HG03025 (cell line): Measurements from ENCODE around the gene SPATA32.

Experiments used
- ATAC-seq: cut with Tn5 transposase; IDR thresholded peaks from one replicate; pipeline ENCODE4 v1.9.1; 2021; ENCODE audit warnings: mild to moderate bottlenecking, moderate library complexity; ENCODE audit not compliant: unreplicated experiment, low FRiP score

Gene SPATA32

GRCh38 chr17:45296003-45296832 is 34.3 kb upstream of the SPATA32 start:
- no peak for ATAC-seq

DNA sequence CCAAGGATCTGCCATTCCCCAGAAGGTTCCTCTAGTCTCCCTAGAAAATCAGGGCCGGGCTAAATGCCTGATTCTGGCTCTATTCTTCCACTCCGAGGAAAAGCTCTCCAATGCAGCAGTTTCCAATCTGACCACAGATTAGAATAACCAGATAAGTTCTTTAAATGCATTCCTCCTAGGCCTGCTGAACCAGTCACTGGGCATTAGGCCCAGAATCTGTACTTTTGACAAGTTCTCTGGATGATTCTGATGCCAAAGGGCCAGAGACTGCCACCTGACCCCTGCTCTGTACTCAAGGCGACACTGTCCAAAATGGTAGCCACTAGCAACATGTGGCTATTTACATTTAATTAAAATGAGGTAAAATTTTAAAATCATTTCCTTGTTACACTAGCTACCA is 32.6 kb upstream of the SPATA32 start:
- ATAC-seq = no peak

DNA sequence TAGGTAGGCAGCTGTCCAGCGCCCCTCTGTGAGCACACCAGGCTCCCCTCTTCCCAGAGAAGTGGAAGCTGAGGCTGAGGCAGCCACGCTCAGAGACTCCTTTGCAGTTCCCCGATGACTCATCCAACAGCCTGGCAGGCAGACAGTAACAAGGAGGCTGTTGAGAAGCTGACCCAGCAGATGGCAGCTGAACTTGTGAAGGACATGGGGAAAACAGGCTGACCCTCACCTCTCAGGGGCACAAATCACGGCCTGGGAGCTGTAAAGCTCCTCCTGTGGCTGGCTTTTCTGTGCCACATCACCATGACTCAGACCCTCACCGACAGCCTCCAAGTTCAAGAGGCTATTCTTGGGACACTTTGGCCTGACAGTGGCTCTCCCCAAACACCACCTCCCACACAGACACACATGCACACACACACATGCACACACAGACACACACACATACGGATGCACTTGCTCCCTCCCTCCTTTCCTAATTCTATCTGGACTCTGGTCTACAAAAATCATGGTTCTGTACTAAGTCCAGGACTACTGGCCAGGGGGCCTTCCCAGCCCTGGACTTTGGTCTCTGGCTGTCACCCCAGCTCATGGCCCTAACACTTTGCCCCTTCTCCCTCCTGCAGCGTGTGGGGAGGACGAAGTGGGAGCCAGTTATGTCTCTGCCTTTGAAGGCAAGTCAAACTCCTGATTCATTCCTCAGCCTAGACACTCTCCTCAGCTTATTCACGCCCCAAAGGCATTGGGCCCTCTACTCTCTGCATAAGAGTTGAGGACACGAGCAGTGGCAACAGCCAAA is 31.7 kb upstream of the SPATA32 start:
- ATAC-seq = no peak

- ATAC-seq = no peak
Observed at GRCh38 chr17:45292696-45293412, 31.0 kb upstream of the SPATA32 start.

DNA sequence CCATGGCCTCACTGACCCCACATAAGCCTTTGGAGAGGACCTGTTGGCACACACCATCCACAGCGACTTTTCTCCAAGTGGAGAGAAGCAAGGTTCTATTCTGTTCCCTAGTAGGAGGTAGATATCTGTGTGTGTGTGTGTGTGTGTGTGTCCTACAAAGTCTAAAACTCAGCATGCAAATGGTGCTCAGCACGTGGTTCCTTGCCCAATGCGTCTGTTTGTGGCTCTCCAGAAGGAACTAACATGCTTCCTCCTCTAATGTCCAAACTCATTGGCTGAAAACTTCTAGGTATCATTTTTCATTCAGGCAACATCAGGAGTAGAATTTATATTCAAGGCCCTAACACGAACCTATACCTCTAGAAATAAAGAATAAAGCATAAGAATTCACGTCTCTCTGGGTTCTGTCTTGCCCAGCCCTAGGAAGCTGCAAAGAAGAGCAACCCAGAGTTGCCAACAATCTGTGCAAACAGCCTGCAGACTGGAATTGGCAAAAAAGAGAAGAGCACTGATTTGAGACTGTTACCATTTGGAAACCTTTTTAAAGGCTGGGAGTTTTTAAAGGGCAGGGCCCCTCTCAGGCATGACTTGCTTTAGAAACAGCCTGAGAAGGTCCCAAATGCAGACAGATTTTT is 29.4 kb upstream of the SPATA32 start:
- ATAC-seq = no peak

DNA sequence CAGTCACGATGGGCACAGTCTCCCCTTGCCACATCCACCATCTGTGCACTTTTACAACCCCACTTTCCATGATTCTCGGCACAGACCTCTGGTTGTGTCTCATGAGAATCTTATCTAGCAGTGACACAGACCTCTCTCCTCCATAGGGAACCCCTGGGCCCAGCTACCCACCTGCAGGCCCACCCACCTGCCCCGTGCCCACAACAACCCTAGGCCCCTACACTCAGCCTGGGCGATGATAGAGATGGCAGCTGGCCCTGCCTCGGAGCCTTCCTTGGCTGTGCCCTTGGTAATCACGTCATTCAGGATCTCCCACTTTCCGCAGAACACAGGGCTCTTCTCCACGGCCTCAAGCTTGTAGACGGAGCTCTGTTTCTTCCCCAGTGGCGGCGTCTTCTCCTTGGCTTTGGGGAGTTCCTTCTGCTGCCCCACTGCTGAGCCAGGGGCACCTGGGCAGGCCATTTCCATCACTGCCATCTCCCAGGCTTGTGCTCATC is 28.4 kb upstream of the SPATA32 start:
- no peak for ATAC-seq

DNA sequence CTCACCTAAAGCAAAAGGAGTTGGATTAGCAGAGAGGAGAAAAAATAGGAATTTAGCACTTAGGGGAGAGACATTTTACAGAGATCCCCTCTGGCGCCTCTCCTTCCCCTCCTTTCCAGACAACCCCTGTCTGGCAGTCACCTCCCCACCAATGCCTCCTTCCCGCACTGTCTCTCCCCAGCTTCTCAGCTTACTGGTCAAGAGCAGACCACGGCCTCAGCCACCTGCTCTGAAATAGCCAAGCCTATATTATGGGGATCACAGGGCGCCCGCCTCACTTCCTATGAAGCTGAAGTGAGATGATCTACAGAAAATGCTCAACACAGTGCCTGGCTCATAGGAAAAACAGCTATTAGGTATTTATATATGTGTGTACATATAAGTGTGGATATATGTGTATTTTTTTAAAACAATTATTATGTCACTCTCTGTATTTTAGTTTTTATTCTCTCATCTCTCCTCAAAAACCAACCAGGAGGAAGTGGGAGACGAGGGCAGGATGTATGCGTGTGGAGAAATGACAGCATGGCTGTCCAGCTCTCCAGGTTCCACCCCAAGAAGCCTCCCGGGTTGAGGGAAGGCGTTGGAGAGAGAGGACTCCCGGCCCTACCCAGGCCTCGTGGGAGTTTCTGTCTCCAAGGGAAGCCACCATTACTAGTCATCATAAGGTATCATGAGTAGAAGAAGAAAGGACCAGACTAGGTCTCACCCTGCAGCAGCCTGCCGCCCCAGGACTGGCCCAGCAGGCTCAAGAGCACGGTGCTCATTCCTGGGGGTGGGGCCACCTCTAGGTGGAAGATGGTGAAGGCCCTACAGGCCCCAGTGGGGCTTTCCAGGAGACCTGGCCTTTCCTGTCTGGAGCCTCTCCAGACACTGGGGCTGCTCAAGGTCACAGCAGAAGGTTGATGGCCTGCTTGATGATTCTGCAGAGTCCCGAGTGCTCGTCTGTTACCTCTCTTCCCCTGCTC is 27.7 kb upstream of the SPATA32 start:
- no peak for ATAC-seq

- no peak for ATAC-seq
Observed at GRCh38 chr17:45288825-45289224, 26.9 kb upstream of the SPATA32 start.

GRCh38 chr17:45287526-45288500 is 25.9 kb upstream of the SPATA32 start:
- ATAC-seq = no peak

DNA sequence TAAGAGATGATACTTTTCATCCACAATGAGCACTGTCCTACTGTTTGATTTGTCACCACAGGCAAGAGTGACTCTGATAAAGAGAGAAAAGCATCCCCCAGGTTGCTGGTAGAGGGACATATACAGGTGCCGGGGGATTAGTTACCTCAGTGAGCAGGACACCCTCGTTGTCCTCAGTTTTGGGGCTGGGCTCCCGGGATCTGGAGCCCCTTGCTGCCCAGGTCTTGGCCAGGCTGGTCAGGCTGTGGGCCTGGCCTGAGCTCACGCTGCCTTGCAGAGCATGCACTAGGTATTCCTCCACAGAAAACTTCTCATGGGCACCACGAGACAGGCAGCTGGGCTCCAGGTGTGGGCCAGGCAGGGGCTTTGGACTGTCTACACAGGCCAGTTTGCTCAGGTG is 24.4 kb upstream of the SPATA32 start:
- no peak for ATAC-seq

DNA sequence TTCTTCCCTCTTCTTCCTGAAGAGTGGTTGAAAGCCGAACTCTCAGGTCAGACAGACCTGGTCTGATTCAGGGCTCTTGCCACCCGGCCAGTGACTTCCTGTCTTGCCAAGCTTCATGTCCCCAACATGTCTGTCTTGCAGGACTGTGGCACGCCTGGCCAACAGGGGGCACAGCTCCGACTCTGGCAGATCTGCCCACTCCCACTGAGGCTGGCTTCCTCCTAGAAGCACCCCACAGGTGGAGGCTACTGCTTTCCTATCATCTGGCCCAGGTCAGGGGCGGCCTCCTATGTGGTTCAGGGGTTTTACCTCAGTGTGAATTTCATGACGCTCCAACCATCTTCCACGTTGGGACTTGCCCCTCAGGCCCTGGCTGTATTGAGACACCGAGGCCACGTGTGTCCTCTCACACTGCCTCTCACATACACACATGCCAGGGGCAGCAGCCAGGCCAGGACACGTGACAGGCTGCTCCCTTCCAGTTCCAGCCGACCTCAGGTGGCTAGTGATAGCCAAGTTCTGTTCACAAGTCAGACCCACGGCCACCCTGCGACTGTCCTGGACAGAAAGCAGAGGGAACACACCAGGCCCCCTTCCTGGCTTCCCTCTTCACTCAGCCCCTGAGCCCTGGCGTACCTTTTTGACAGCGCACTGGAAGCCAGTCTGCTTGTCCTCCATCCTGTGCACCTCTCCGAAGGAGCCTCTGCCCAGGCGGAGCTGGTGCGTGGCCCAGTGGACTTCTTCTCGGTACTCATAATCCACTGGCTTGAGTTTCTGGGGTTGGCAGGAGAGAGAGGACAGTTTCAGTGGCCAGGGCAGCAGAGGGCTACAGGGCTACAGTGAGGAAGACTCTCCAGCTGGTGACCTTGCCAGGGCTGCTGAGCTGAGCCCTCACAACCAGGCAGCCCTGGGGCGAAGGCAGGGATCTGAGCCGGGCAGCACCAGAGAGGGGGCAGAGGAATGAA is 22.6 kb upstream of the SPATA32 start:
- no peak for ATAC-seq

DNA sequence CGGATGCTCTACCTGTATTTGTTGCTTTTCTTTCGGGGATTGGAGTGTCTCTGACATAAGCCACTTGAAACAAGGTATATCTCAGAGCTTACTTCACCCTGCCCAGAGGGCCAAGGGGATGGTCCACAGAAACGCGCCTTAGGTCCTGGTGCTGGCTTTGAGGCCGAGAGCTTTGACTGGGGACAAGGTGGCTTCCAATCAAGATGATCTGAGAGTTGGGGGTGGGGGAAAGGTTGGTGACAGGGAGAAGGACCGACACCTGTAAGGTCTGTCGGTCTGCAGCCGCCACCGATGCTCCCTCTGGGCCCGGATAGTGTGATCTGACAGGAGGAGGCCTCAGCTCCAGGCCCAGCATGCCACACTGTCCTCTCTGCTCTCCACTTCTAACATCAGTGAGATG is 21.8 kb upstream of the SPATA32 start:
- no peak for ATAC-seq

DNA sequence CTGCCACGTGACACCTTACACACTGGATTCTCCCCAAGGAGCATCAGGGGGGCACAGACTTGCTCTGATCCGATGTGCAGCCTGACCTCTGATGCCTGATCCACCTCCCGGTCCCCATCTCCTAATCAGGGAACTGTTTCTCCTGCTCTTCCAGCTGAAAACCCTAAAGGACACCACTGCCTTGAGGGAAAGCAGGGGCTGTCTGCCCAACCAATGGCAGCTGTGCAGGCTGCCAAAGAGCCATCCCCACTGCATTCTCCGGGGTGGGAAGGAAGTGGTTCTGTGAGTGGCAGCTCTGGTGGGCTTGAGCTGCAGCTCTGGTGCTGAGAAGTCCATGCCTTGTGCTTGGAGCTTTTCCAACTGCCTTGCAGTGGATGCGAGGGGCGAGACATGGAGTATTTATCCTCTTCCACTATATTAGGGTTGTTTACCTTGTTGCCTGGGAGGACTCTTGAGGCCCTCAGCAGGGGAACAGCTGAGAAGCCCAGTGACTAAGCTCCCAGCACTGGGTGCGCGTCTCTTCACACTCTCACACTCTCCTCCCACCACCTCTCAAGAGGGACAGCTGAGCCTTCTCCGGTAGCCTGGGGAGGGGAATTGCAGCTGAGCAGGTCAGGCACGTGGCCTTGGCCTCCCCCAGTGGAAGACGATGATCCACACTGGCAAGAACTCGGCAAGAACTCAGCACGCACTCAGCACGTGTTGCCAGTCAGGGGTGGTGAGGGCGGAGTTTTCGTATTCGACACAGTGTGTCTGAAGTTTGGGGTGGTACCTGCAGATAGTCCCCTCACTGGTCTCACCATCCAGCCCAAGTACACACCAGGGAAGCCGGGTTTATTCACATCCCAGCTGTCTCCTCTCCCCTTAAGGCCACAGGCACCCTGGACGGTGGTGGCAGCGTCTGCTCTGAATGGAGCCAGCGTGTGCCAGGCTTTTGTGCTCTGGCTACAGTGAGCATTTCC is 21.1 kb upstream of the SPATA32 start:
- ATAC-seq = no peak

DNA sequence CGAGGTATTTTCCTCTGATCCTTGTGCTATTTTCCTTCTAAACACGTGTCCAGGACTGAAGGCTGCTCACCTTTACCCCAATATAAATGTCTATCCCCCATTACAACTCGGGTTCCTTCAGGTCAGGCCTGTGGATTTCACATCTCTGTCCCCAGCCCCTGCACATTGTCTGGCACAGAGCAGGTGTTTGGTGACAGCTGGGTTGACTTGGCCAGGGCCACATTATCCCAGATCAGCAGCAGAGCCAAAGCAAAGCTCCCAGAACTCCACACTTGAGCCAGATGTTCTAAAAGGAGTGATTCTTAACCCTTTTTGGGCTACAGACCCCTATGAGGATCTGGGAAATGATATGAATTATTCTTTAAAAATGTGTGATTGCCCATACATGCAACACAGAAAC is 18.0 kb upstream of the SPATA32 start:
- no peak for ATAC-seq

DNA sequence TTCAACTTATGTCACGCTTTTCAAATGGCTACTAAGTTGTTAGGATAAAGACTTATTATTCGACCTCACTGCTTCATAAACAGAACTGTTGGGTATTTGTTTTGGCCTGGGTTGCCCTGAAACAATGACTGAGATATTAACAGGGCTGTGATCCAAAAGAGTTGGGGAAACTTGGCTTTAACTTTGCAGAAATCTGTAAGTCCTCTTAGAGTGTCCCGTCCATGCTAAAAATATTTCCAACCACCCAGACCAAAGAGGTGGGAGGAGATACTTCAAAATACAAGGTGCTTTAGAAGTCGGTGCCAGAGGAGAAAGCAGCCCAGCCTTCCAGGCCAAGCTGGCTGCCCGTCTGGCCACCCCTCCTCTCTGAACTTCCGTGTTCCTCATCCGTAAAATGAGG is 16.1 kb upstream of the SPATA32 start:
- no peak for ATAC-seq

- ATAC-seq = no peak
Observed at GRCh38 chr17:45277216-45277849, 15.4 kb upstream of the SPATA32 start.
